ENCODE results near the gene SNAI3.
A peak's percentile ranks its signal among the peaks of the same experiment; 100 is the strongest.

Gene SNAI3

GRCh38 chr16:88630433-88630832, 55.9 kb downstream of the SNAI3 start:
- Histone ChIP-seq H3K9me3 (ENCODE audit: insufficient read depth, low read depth, low read length) (no peaks in the 10 kb centered on the region), H2AFZ (ENCODE audit: low read length) (no peak overlapping the region), H3K36me3 (ENCODE audit: insufficient read depth, low read length) (peaks cover 10% of the 10 kb centered on the region; the same call in 1 of the 2 replicates), H3F3A (ENCODE audit: low read depth) (no peaks in the 10 kb centered on the region), H3K4me1 (ENCODE audit: insufficient read depth, low read length, poor library complexity, severe bottlenecking) (no peaks in the 10 kb centered on the region), H4K20me1 (ENCODE audit: insufficient read depth, low read length, poor library complexity, severe bottlenecking) (no peaks in the 10 kb centered on the region), H3K9me2 (replicated peaks; ENCODE audit: low read depth, low read length) (no peaks in the 10 kb centered on the region), H3K4me3 (ENCODE audit: low read length, poor library complexity, severe bottlenecking) (no peak overlapping the region), H3K27me3 (ENCODE audit: insufficient read depth, low read length, poor library complexity, severe bottlenecking) (no peaks in the 10 kb centered on the region), H3K4me2 (ENCODE audit: low read depth, low read length, poor library complexity, severe bottlenecking) (no peak overlapping the region), H3K79me2 (ENCODE audit: insufficient read depth, low read length) (no peaks in the 10 kb centered on the region), H3K9ac (ENCODE audit: low read depth, low read length, poor library complexity, severe bottlenecking) (no peak overlapping the region)
- TF ChIP-seq EZH2phosphoT487 (IDR thresholded peaks at IDR 0.05; ENCODE audit: borderline replicate concordance) (no peak), CTCF (conservative IDR thresholded peaks at IDR 0.05; ENCODE audit: low read length) (no peak)

GRCh38 chr16:88629835-88630234, 56.5 kb downstream of the SNAI3 start:
- Histone ChIP-seq H3K36me3 (ENCODE audit: insufficient read depth, low read length) (peaks cover 16% of the 10 kb centered on the region; the same call in 1 of the 2 replicates), H3K79me2 (ENCODE audit: insufficient read depth, low read length) (no peaks in the 10 kb centered on the region), H3K4me1 (ENCODE audit: insufficient read depth, low read length, poor library complexity, severe bottlenecking) (no peaks in the 10 kb centered on the region), H3K4me3 (ENCODE audit: low read length, poor library complexity, severe bottlenecking) (no peak overlapping the region), H3K9me3 (ENCODE audit: insufficient read depth, low read depth, low read length) (no peaks in the 10 kb centered on the region), H4K20me1 (ENCODE audit: insufficient read depth, low read length, poor library complexity, severe bottlenecking) (no peaks in the 10 kb centered on the region), H3F3A (ENCODE audit: low read depth) (no peaks in the 10 kb centered on the region), H3K4me2 (ENCODE audit: low read depth, low read length, poor library complexity, severe bottlenecking) (no peak overlapping the region), H3K9me2 (replicated peaks; ENCODE audit: low read depth, low read length) (no peaks in the 10 kb centered on the region), H3K27me3 (ENCODE audit: insufficient read depth, low read length, poor library complexity, severe bottlenecking) (no peaks in the 10 kb centered on the region), H2AFZ (ENCODE audit: low read length) (no peak overlapping the region), H3K9ac (ENCODE audit: low read depth, low read length, poor library complexity, severe bottlenecking) (no peak overlapping the region)
- TF ChIP-seq CTCF (conservative IDR thresholded peaks at IDR 0.05; ENCODE audit: low read length) (no peak), EZH2phosphoT487 (IDR thresholded peaks at IDR 0.05; ENCODE audit: borderline replicate concordance) (no peak)

- no peaks in the 10 kb centered on the region for H3F3A ChIP-seq (ENCODE audit: low read depth)
- no peaks in the 10 kb centered on the region for H3K9me3 ChIP-seq (ENCODE audit: insufficient read depth, low read depth, low read length)
- peak; percentile 37 for TF ChIP-seq CTCF (conservative IDR thresholded peaks at IDR 0.05; ENCODE audit: low read length)
- no peak for TF ChIP-seq EZH2phosphoT487 (IDR thresholded peaks at IDR 0.05; ENCODE audit: borderline replicate concordance)
- H3K36me3 ChIP-seq (ENCODE audit: insufficient read depth, low read length): peaks cover 27% of the 10 kb centered on the region; the same call in 1 of the 2 replicates
- no peaks in the 10 kb centered on the region for H3K79me2 ChIP-seq (ENCODE audit: insufficient read depth, low read length)
- H3K9me2 ChIP-seq (replicated peaks; ENCODE audit: low read depth, low read length): no peaks in the 10 kb centered on the region
- no peak overlapping the region for H3K4me3 ChIP-seq (ENCODE audit: low read length, poor library complexity, severe bottlenecking)
- no peak overlapping the region for H3K4me2 ChIP-seq (ENCODE audit: low read depth, low read length, poor library complexity, severe bottlenecking)
- H2AFZ ChIP-seq (ENCODE audit: low read length): no peak overlapping the region
- no peaks in the 10 kb centered on the region for H4K20me1 ChIP-seq (ENCODE audit: insufficient read depth, low read length, poor library complexity, severe bottlenecking)
- no peak overlapping the region for H3K9ac ChIP-seq (ENCODE audit: low read depth, low read length, poor library complexity, severe bottlenecking)
- H3K4me1 ChIP-seq (ENCODE audit: insufficient read depth, low read length, poor library complexity, severe bottlenecking): no peaks in the 10 kb centered on the region
- H3K27me3 ChIP-seq (ENCODE audit: insufficient read depth, low read length, poor library complexity, severe bottlenecking): no peaks in the 10 kb centered on the region
Observed at GRCh38 chr16:88628512-88628974, 57.8 kb downstream of the SNAI3 start.
